PC-9 (cell line): Measurements from ENCODE around the gene DOCK2. TPM values are rescaled to one million over a fixed set of nuclear protein-coding genes. Genes with fewer than 3 reads are reported as not detected.

ENCODE experiments used
- BruUV-seq: library from RNA; stranded (reverse); fragments of 400-500 nt; replicated peaks from 2 replicates; lab custom pipeline; 2021; lab: Mats Ljungman, UMichigan
- CTCF ChIA-PET: fragments of 300-600 bp; sonication (Branson Sonifier 250); formaldehyde crosslinking; loops from one replicate; lab custom pipeline; 2022; ENCODE audit warnings: antibody characterized with exemption; lab: Charles Lee
- POLR2A ChIA-PET: fragments of 300-600 bp; sonication (Branson Sonifier 250); formaldehyde crosslinking; loops from one replicate; lab custom pipeline; 2022; ENCODE audit warnings: antibody characterized with exemption; ENCODE audit not compliant: unreplicated experiment; lab: Charles Lee
- DNase-seq, 2 experiments: peaks; one replicate each; pipeline versions ENCODE4 v3.0.0 to v3.0.0-alpha.2; 2015 to 2022; ENCODE audit warnings: mixed read lengths in 1 of 2
- H2AFZ ChIP-seq: fragments of 200-600 bp; sonication (generic); 2 replicates; pipeline ENCODE4 v1.8.1; 2017; ENCODE audit warnings: antibody characterized with exemption
- H3F3A ChIP-seq: fragments of 200-600 bp; sonication (generic); 2 replicates; pipeline ENCODE4 v1.8.1; 2017; ENCODE audit warnings: antibody characterized with exemption, mild to moderate bottlenecking, low read depth; ENCODE audit not compliant: insufficient read depth
- H3K27ac ChIP-seq: fragments of 200-600 bp; sonication (generic); 2 replicates; pipeline ENCODE4 v1.6.1; 2016; ENCODE audit warnings: mixed run types
- H3K27me3 ChIP-seq: fragments of 200-600 bp; sonication (generic); 2 replicates; pipeline ENCODE4 v1.6.1; 2016; ENCODE audit warnings: low read depth, mixed run types; ENCODE audit not compliant: insufficient read depth
- H3K36me3 ChIP-seq: fragments of 200-600 bp; sonication (generic); 2 replicates; pipeline ENCODE4 v1.6.1; 2016; ENCODE audit warnings: low read depth, mixed run types
- H3K4me1 ChIP-seq: fragments of 200-600 bp; sonication (generic); replicated peaks from 2 replicates; pipeline ENCODE4 v1.6.1; 2016; ENCODE audit warnings: mixed run types; ENCODE audit not compliant: insufficient read depth
- H3K4me2 ChIP-seq: fragments of 200-600 bp; sonication (generic); 2 replicates; pipeline ENCODE4 v1.6.1; 2017; ENCODE audit warnings: mixed run types
- H3K4me3 ChIP-seq: fragments of 200-600 bp; sonication (generic); 2 replicates; pipeline ENCODE4 v1.6.1; 2016; ENCODE audit warnings: mixed run types
- H3K79me2 ChIP-seq: fragments of 200-600 bp; sonication (generic); 2 replicates; pipeline ENCODE4 v1.6.1; 2017; ENCODE audit warnings: low read depth, mixed run types
- H3K9me2 ChIP-seq: fragments of 200-600 bp; sonication (generic); 2 replicates; pipeline ENCODE4 v1.8.1; 2017; ENCODE audit warnings: mild to moderate bottlenecking; ENCODE audit not compliant: insufficient read depth
- H3K9me3 ChIP-seq: fragments of 200-600 bp; sonication (generic); 2 replicates; pipeline ENCODE4 v1.8.1; 2016; ENCODE audit warnings: low read depth; ENCODE audit not compliant: insufficient read depth
- H4K20me1 ChIP-seq: fragments of 200-600 bp; sonication (generic); 2 replicates; pipeline ENCODE4 v1.8.1; 2017; ENCODE audit not compliant: insufficient read depth
- EZH2 ChIP-seq: fragments of 200-600 bp; sonication (generic); IDR thresholded peaks from 2 replicates; pipeline ENCODE4 v1.8.0; 2017; ENCODE audit warnings: antibody characterized with exemption, low read depth
- intact Hi-C: fragments of 100-400 bp; cut with micrococcal nuclease; formaldehyde crosslinking; loops from one replicate; pipeline ENCODE4 v1.10.0; 2022; ENCODE audit not compliant: unreplicated experiment
- total RNA-seq: library from RNA; stranded (reverse); gene quantifications from 2 replicates; pipeline ENCODE4 v1.2.3, GENCODE V29; 2021
- TF ChIP-seq, protein P1 (sequence below): fragments of 200-600 bp; sonication (generic); conservative IDR thresholded peaks from 2 replicates; pipeline ENCODE4 v1.6.1; 2017; ENCODE audit warnings: mixed run types, antibody characterized with exemption, mild to moderate bottlenecking, moderate library complexity

DOCK2 gene
- total RNA-seq, 1 experiment from 2014 or later = 0.41 TPM

DNA sequence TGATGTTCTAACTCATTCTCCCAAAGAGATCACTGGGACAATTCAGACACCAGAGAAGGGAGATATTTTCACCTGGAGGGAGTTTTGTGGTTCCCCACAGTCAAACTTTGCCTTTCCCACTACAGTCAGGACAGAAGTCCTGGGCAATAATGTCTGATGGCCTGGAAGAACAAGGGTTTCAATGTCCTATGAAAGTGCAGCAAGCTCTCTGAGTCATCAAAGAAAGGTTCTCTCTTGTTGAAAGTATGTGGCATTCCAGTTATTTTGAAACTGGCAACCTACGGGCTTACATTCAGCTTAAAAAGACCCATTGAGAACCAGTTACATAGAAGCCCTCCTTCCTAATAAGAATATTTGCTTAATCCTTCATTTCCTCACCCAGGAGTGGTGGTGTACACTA lies 239.3 kb downstream of the DOCK2 start:
- H3K27ac ChIP-seq = no peak overlapping the region
- no TSS peak for BruUV-seq
- no peaks in the 10 kb centered on the region for H3K9me2 ChIP-seq
- H3K4me3 ChIP-seq = no peak overlapping the region
- no peak overlapping the region for H2AFZ ChIP-seq
- no peaks in the 10 kb centered on the region for H3K27me3 ChIP-seq
- H4K20me1 ChIP-seq = no peaks in the 10 kb centered on the region
- TF ChIP-seq EZH2 = no peak
- TF ChIP-seq, protein P1, sequence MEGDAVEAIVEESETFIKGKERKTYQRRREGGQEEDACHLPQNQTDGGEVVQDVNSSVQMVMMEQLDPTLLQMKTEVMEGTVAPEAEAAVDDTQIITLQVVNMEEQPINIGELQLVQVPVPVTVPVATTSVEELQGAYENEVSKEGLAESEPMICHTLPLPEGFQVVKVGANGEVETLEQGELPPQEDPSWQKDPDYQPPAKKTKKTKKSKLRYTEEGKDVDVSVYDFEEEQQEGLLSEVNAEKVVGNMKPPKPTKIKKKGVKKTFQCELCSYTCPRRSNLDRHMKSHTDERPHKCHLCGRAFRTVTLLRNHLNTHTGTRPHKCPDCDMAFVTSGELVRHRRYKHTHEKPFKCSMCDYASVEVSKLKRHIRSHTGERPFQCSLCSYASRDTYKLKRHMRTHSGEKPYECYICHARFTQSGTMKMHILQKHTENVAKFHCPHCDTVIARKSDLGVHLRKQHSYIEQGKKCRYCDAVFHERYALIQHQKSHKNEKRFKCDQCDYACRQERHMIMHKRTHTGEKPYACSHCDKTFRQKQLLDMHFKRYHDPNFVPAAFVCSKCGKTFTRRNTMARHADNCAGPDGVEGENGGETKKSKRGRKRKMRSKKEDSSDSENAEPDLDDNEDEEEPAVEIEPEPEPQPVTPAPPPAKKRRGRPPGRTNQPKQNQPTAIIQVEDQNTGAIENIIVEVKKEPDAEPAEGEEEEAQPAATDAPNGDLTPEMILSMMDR = no peak
- no peaks in the 10 kb centered on the region for H3K79me2 ChIP-seq
- ChIA-PET CTCF (no interaction called here), POLR2A (no interaction called here)
- no peaks in the 10 kb centered on the region for H3K9me3 ChIP-seq
- no peak for DNase-seq
- H3K4me1 ChIP-seq = no peaks in the 10 kb centered on the region
- H3K4me2 ChIP-seq = no peak overlapping the region
- no peaks in the 10 kb centered on the region for H3K36me3 ChIP-seq
- no peaks in the 10 kb centered on the region for H3F3A ChIP-seq
- intact Hi-C loops = no loop called here

DNA sequence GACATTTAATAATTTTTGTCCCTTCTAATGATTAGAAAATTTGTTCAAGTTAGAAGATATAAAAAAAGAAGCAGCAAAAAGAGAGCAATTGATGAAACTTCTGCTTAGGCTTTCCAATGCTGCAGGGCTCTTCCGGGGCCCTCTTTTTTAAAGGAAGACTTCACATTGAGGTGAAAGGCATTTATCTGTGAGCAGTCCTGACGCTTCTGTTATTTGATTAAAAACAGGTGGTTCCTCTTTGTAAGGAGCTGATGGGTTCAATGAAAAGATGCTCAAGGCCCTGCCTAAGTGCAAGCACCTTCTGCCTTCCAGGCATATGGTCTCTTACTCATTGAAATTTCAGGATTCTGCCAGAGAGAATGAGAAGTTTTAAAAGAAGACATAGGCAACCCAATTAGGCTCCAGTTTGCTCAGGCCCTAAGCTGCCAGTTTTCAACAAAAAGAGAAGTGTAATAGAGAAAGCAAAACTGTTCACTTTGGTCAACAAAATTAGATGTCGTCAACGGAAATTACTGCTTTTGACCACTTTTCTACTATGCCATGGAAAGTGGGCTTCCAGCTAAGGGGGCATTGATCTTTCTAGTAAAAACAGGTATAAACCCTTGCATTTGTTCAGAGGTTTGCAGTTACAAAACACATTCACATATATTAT lies 243.1 kb downstream of the DOCK2 start:
- H3K79me2 ChIP-seq = no peaks in the 10 kb centered on the region
- no peak for DNase-seq
- BruUV-seq = no TSS peak

DNA sequence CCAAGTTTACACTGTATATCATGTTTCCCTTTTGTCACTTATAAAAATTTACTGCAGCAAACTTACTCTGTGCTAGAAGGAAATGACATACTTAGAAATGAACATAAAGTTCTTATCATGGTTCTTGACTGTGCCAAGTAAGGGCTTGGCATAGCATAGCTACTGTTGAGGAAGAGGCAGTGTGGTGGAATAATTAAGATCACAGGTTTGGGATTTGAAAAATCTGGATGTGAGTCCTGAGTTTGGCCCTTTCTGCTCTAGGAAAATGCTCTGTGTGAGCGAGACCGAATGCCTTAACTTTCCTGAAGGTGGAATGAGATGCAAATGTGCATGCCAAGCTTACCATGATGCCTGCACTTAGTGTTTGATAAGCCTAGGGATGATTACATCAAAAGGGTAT lies 243.7 kb downstream of the DOCK2 start:
- DNase-seq = no peak
- H3K4me3 ChIP-seq = no peak overlapping the region
- intact Hi-C loops = no loop called here
- POLR2A ChIA-PET = no interaction called here
- no peaks in the 10 kb centered on the region for H3K4me1 ChIP-seq
- BruUV-seq = no TSS peak
- no peaks in the 10 kb centered on the region for H3K36me3 ChIP-seq
- H3K9me3 ChIP-seq = no peaks in the 10 kb centered on the region
- H3K27me3 ChIP-seq = no peaks in the 10 kb centered on the region
- no peaks in the 10 kb centered on the region for H4K20me1 ChIP-seq
- H3K27ac ChIP-seq = no peak overlapping the region
- no peak overlapping the region for H3K4me2 ChIP-seq
- no peaks in the 10 kb centered on the region for H3F3A ChIP-seq
- no peak overlapping the region for H2AFZ ChIP-seq
- CTCF ChIA-PET = no interaction called here
- no peaks in the 10 kb centered on the region for H3K9me2 ChIP-seq
- H3K79me2 ChIP-seq = no peaks in the 10 kb centered on the region
- no peak for TF ChIP-seq EZH2
- TF ChIP-seq, protein P1 = no peak

More for the DNA sequence above, 243.1 kb downstream of the DOCK2 start:
- Histone ChIP-seq H3K4me3 (no peak overlapping the region), H3K4me1 (no peaks in the 10 kb centered on the region), H3K9me3 (no peaks in the 10 kb centered on the region), H3K9me2 (no peaks in the 10 kb centered on the region), H2AFZ (no peak overlapping the region), H3F3A (no peaks in the 10 kb centered on the region), H3K27ac (no peak overlapping the region), H3K4me2 (no peak overlapping the region), H3K27me3 (no peaks in the 10 kb centered on the region), H4K20me1 (no peaks in the 10 kb centered on the region), H3K36me3 (no peaks in the 10 kb centered on the region)
- intact Hi-C loops = no loop called here
- ChIA-PET CTCF (no interaction called here), POLR2A (no interaction called here)
- TF ChIP-seq EZH2 = no peak
- TF ChIP-seq, protein P1 = no peak
